ENCODE data around the gene NUP133. TPM values are rescaled to one million over a fixed set of nuclear protein-coding genes. Genes with fewer than 3 reads are reported as not detected.
"Not testable (repeated sequence)": the region's sequence is repeated elsewhere in the genome, so short reads cannot be mapped to it uniquely, and the experiment has no call there.

NUP133 gene
- total and polyA plus RNA-seq, 2 of the 4 experiments (the other 2 are of a cell fraction), result 13.4 to 30.5 TPM

GRCh38 chr1:229418586-229418985 is 89.6 kb downstream of the NUP133 start:
- in situ Hi-C loops (cut with MboI; ENCODE audit: low sequenced_read_pairs); BruUV-seq (replicated peaks): not testable (repeated sequence)

DNA sequence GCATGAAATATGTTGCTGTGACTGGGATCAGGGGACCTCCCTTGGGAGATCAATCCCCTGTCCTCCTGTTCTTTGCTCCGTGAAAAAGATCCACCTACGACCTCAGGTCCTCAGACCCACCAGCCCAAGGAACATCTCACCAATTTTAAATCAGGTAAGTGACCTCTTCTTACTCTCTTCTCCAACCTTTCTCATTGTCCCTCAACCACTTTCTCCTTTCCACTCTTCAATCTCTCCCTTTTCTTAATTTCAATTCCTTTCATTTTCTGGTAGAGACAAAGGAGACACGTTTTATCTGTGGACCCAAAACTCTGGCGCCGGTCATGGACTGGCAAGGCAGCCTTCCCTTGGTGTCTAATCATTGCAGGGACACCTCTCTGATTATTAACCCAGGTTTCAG is 95.3 kb downstream of the NUP133 start:
- H2AFZ ChIP-seq (replicated peaks; ENCODE audit: low read length, poor library complexity); H2AK5ac ChIP-seq (ENCODE audit: low read depth, low read length); H2BK20ac ChIP-seq (ENCODE audit: low read depth, low read length); H3K79me1 ChIP-seq (ENCODE audit: low read depth in 1 of 2, low read length in 2 of 2); H3K9me1 ChIP-seq (ENCODE audit: insufficient read depth, low read length); H3K36me3 ChIP-seq (ENCODE audit: control insufficient read depth, insufficient read depth, low read length); in situ Hi-C loops (cut with MboI; ENCODE audit: low sequenced_read_pairs); POLR2A ChIA-PET (ENCODE audit: unreplicated experiment); H3K4me1 ChIP-seq (ENCODE audit: control insufficient read depth, insufficient read depth, low read length); H3K18ac ChIP-seq (ENCODE audit: low read depth, low read length); H4K91ac ChIP-seq (ENCODE audit: insufficient read depth, low read depth, low read length); intact Hi-C loops (cut with micrococcal nuclease); H4K5ac ChIP-seq (ENCODE audit: low read depth, low read length); CTCF ChIA-PET; H3K9me3 ChIP-seq (ENCODE audit: control insufficient read depth, insufficient read depth, low read length); H3K9ac ChIP-seq (ENCODE audit: low read depth, low read length); H3K4me3 ChIP-seq (ENCODE audit: insufficient read depth, low read depth, low read length); DNase-seq; H3K4ac ChIP-seq (ENCODE audit: low read depth, low read length); H2BK15ac ChIP-seq (ENCODE audit: low read depth, low read length); H4K20me1 ChIP-seq (ENCODE audit: insufficient read depth, low read length); ATAC-seq (ENCODE audit: low read depth); H2BK5ac ChIP-seq (ENCODE audit: low read depth, low read length, poor library complexity, severe bottlenecking); H2AK9ac ChIP-seq (replicated peaks; ENCODE audit: low read depth, low read length, poor library complexity); H3K23ac ChIP-seq (ENCODE audit: low read depth, low read length); H4K8ac ChIP-seq (ENCODE audit: low read depth in 2 of 2, low read length in 2 of 2); dilution Hi-C loops (cut with HindIII; ENCODE audit: low sequenced_read_pairs, unreplicated experiment); H3K27ac ChIP-seq (ENCODE audit: insufficient read depth, low read length); H3K56ac ChIP-seq (ENCODE audit: extremely low read depth, insufficient read depth, low read length); H2BK120ac ChIP-seq (ENCODE audit: low read depth, low read length); H3K14ac ChIP-seq (replicated peaks; ENCODE audit: low read depth, low read length); H3K4me2 ChIP-seq (ENCODE audit: low read depth, low read length); BruUV-seq (replicated peaks): not testable (repeated sequence)
- WGBS, 2 experiments (ENCODE audit: extremely low coverage in 2 of 2, insufficient read length in 1 of 2), result 100% methylated on average over 2 of the region's 5 CpGs; no CpG with 5 or more reads in 1 of the 2 experiments
- H3K27me3 ChIP-seq (ENCODE audit: control insufficient read depth, insufficient read depth, low read length), result peaks cover 13% of the 10 kb centered on the region

More at GRCh38 chr1:229418586-229418985, 89.6 kb downstream of the NUP133 start:
- H4K20me1 ChIP-seq (ENCODE audit: insufficient read depth, low read length); H3K4me2 ChIP-seq (ENCODE audit: low read depth, low read length); H3K79me1 ChIP-seq (ENCODE audit: low read depth in 1 of 2, low read length in 2 of 2); H2AFZ ChIP-seq (replicated peaks; ENCODE audit: low read length, poor library complexity); H4K5ac ChIP-seq (ENCODE audit: low read depth, low read length); H2BK5ac ChIP-seq (ENCODE audit: low read depth, low read length, poor library complexity, severe bottlenecking); CTCF ChIA-PET; H3K4ac ChIP-seq (ENCODE audit: low read depth, low read length); H2BK15ac ChIP-seq (ENCODE audit: low read depth, low read length); H2BK120ac ChIP-seq (ENCODE audit: low read depth, low read length); H3K36me3 ChIP-seq (ENCODE audit: control insufficient read depth, insufficient read depth, low read length); ATAC-seq (ENCODE audit: low read depth); H3K14ac ChIP-seq (replicated peaks; ENCODE audit: low read depth, low read length); H3K27ac ChIP-seq (ENCODE audit: insufficient read depth, low read length); H3K27me3 ChIP-seq (ENCODE audit: control insufficient read depth, insufficient read depth, low read length); H4K91ac ChIP-seq (ENCODE audit: insufficient read depth, low read depth, low read length); H3K4me3 ChIP-seq (ENCODE audit: insufficient read depth, low read depth, low read length); POLR2A ChIA-PET (ENCODE audit: unreplicated experiment); H3K4me1 ChIP-seq (ENCODE audit: control insufficient read depth, insufficient read depth, low read length); H2AK5ac ChIP-seq (ENCODE audit: low read depth, low read length); DNase-seq; H4K8ac ChIP-seq (ENCODE audit: low read depth in 2 of 2, low read length in 2 of 2); H3K9ac ChIP-seq (ENCODE audit: low read depth, low read length); H2AK9ac ChIP-seq (replicated peaks; ENCODE audit: low read depth, low read length, poor library complexity); H3K23ac ChIP-seq (ENCODE audit: low read depth, low read length); H2BK20ac ChIP-seq (ENCODE audit: low read depth, low read length); H3K18ac ChIP-seq (ENCODE audit: low read depth, low read length); H3K9me3 ChIP-seq (ENCODE audit: control insufficient read depth, insufficient read depth, low read length); H3K56ac ChIP-seq (ENCODE audit: extremely low read depth, insufficient read depth, low read length); H3K9me1 ChIP-seq (ENCODE audit: insufficient read depth, low read length); dilution Hi-C loops (cut with HindIII; ENCODE audit: low sequenced_read_pairs, unreplicated experiment); intact Hi-C loops (cut with micrococcal nuclease): not testable (repeated sequence)
- 33% methylated on average over 1 of the region's 6 CpGs; no CpG with 5 or more reads in 1 of the 2 experiments for WGBS, 2 experiments (ENCODE audit: extremely low coverage in 2 of 2, insufficient read length in 1 of 2)
